SK-N-SH treated with all-trans-retinoic acid at 6 μM for 48 hours (cell line): ENCODE data around the gene PODXL2.

ENCODE experiments used
- ATAC-seq: fragments of 200-7000 bp; cut with Tn5 transposase; 3 replicates; pipeline ENCODE4 v1.9.1; 2020; ENCODE audit warnings: mild to moderate bottlenecking, moderate library complexity
- ARNTL ChIP-seq: fragments of 450-650 bp; formaldehyde crosslinking; IDR thresholded peaks from 2 replicates; pipeline ENCODE4 v1.5.0; 2020; ENCODE audit warnings: low read depth, mild to moderate bottlenecking, moderate library complexity, borderline replicate concordance
- BACH2 ChIP-seq: fragments of 250-450 bp; sonication (Bioruptor Pico); IDR thresholded peaks from 2 replicates; pipeline ENCODE4 v1.9.0; 2021; ENCODE audit warnings: mild to moderate bottlenecking, borderline replicate concordance
- CREB5 ChIP-seq: fragments of 250-450 bp; sonication (Bioruptor Pico); IDR thresholded peaks from 2 replicates; pipeline ENCODE4 v1.5.1; 2020; ENCODE audit warnings: low read depth, mild to moderate bottlenecking, moderate library complexity
- CSDC2 ChIP-seq: fragments of 250-450 bp; sonication (Bioruptor Pico); IDR thresholded peaks from 2 replicates; pipeline ENCODE4 v1.5.0; 2020; ENCODE audit warnings: mild to moderate bottlenecking, moderate library complexity
- CSRNP3 ChIP-seq: fragments of 250-450 bp; sonication (Bioruptor Pico); IDR thresholded peaks from 2 replicates; pipeline ENCODE4 v1.5.1; 2021; ENCODE audit warnings: mild to moderate bottlenecking, moderate library complexity
- ESRRG ChIP-seq: fragments of 250-450 bp; sonication (Bioruptor Pico); IDR thresholded peaks from 2 replicates; pipeline ENCODE4 v1.6.1; 2021; ENCODE audit warnings: mild to moderate bottlenecking
- ISL1 ChIP-seq: fragments of 250-450 bp; sonication (Bioruptor Pico); IDR thresholded peaks from 2 replicates; pipeline ENCODE4 v2.1.2; 2022; ENCODE audit warnings: mild to moderate bottlenecking, moderate library complexity
- PATZ1 ChIP-seq: fragments of 250-450 bp; sonication (Bioruptor Pico); IDR thresholded peaks from 2 replicates; pipeline ENCODE4 v1.8.0; 2020; ENCODE audit warnings: mild to moderate bottlenecking, moderate library complexity, borderline replicate concordance
- POU6F1 ChIP-seq: fragments of 250-450 bp; sonication (Bioruptor Pico); IDR thresholded peaks from 2 replicates; pipeline ENCODE4 v1.8.0; 2021; ENCODE audit warnings: low read depth, mild to moderate bottlenecking, moderate library complexity, borderline replicate concordance
- RARB ChIP-seq: fragments of 250-450 bp; sonication (Bioruptor Pico); IDR thresholded peaks from 2 replicates; pipeline ENCODE4 v1.8.0; 2021; ENCODE audit warnings: mild to moderate bottlenecking, moderate library complexity
- SNAI2 ChIP-seq: fragments of 250-450 bp; sonication (Bioruptor Pico); IDR thresholded peaks from 2 replicates; pipeline ENCODE4 v1.5.0; 2020; ENCODE audit warnings: mild to moderate bottlenecking, moderate library complexity
- TCF4 ChIP-seq: fragments of 250-450 bp; sonication (Bioruptor Pico); IDR thresholded peaks from 2 replicates; pipeline ENCODE4 v1.8.0; 2021; ENCODE audit warnings: mild to moderate bottlenecking, moderate library complexity, borderline replicate concordance
- TSHZ2 ChIP-seq: fragments of 250-450 bp; sonication (Bioruptor Pico); IDR thresholded peaks from 2 replicates; pipeline ENCODE4 v1.5.0; 2020; ENCODE audit warnings: mild to moderate bottlenecking, moderate library complexity
- ZC3H10 ChIP-seq: fragments of 250-450 bp; sonication (Bioruptor Pico); IDR thresholded peaks from 2 replicates; pipeline ENCODE4 v1.5.1; 2021; ENCODE audit warnings: mild to moderate bottlenecking, moderate library complexity
- ZFP3 ChIP-seq: fragments of 250-450 bp; sonication (Bioruptor Pico); IDR thresholded peaks from 2 replicates; pipeline ENCODE4 v1.5.0; 2020; ENCODE audit warnings: mild to moderate bottlenecking, moderate library complexity
- ZFP30 ChIP-seq: fragments of 450-650 bp; formaldehyde crosslinking; IDR thresholded peaks from 2 replicates; pipeline ENCODE4 v1.5.0; 2022; ENCODE audit warnings: mild to moderate bottlenecking, moderate library complexity
- ZNF565 ChIP-seq: fragments of 450-650 bp; formaldehyde crosslinking; conservative IDR thresholded peaks from 2 replicates; pipeline ENCODE4 v1.5.0; 2020; ENCODE audit warnings: low read depth, mild to moderate bottlenecking, moderate library complexity
- ZNF70 ChIP-seq: fragments of 450-650 bp; formaldehyde crosslinking; IDR thresholded peaks from 2 replicates; pipeline ENCODE4 v1.5.0; 2020; ENCODE audit warnings: mild to moderate bottlenecking, moderate library complexity
- ZNF8 ChIP-seq: fragments of 450-650 bp; formaldehyde crosslinking; IDR thresholded peaks from 2 replicates; pipeline ENCODE4 v1.5.0; 2020; ENCODE audit warnings: mild to moderate bottlenecking, moderate library complexity

Gene PODXL2

GRCh38 chr3:127588806-127589577 lies 40.0 kb upstream of the PODXL2 start:
- ATAC-seq: no peak
- TF ChIP-seq ESRRG (CRISPR knock-in tag) (no peak), ZNF70 (CRISPR knock-in tag) (no peak), RARB (CRISPR knock-in tag) (no peak), ZNF8 (no peak), POU6F1 (CRISPR knock-in tag) (no peak)

GRCh38 chr3:127589600-127590281 lies 39.2 kb upstream of the PODXL2 start:
- ATAC-seq: peak; percentile 12

GRCh38 chr3:127590282-127590592 lies 38.7 kb upstream of the PODXL2 start:
- TF ChIP-seq ARNTL (no peak), CREB5 (CRISPR knock-in tag) (no peak), PATZ1 (CRISPR knock-in tag) (no peak), ISL1 (CRISPR knock-in tag) (no peak)
- TF ChIP-seq, all 23 proteins: peak for 0
- peak; percentile 76 for ATAC-seq

More at GRCh38 chr3:127589600-127590281, 39.2 kb upstream of the PODXL2 start:
- TF ChIP-seq CSDC2 (CRISPR knock-in tag) (no peak), ZNF70 (CRISPR knock-in tag) (no peak), TCF4 (CRISPR knock-in tag) (no peak), ZC3H10 (CRISPR knock-in tag) (no peak)

GRCh38 chr3:127590593-127591465 lies 38.2 kb upstream of the PODXL2 start, which contains the start of gene TPRA1:
Gene TPRA1, minus strand, starts transcription at chr3:127590733. Its CDS starts 10,587 bp downstream, at chr3:127580146.
- peak; percentile 93 for ATAC-seq
- TF ChIP-seq BACH2 (CRISPR knock-in tag): no peak
- no peak for TF ChIP-seq CSRNP3 (CRISPR knock-in tag)
- TF ChIP-seq CREB5 (CRISPR knock-in tag): no peak
- TF ChIP-seq ZFP30 (CRISPR knock-in tag): no peak
- no peak for TF ChIP-seq ZFP3
- no peak for TF ChIP-seq POU6F1 (CRISPR knock-in tag)
- no peak for TF ChIP-seq TSHZ2 (CRISPR knock-in tag)
- TF ChIP-seq ZNF70 (CRISPR knock-in tag): no peak
- no peak for TF ChIP-seq SNAI2 (CRISPR knock-in tag)
- TF ChIP-seq ESRRG (CRISPR knock-in tag): no peak
- no peak for TF ChIP-seq ZNF565 (CRISPR knock-in tag)
